NCI-H1092 treated with DMSO at 0.1 percent for 48 hours (cell line): Measurements from ENCODE around the gene MICALL2.

Experiments used
- DNase-seq: peaks from one replicate; lab custom pipeline; 2025; lab: John Stamatoyannopoulos, UW

Gene MICALL2

GRCh38 chr7:1413936-1414639 lies 45.2 kb downstream of the MICALL2 start:
- no peak for DNase-seq

GRCh38 chr7:1412322-1413261 lies 46.7 kb downstream of the MICALL2 start:
- peak; percentile 89 for DNase-seq

- no peak for DNase-seq
Observed at GRCh38 chr7:1411414-1411813, 47.9 kb downstream of the MICALL2 start.

DNA sequence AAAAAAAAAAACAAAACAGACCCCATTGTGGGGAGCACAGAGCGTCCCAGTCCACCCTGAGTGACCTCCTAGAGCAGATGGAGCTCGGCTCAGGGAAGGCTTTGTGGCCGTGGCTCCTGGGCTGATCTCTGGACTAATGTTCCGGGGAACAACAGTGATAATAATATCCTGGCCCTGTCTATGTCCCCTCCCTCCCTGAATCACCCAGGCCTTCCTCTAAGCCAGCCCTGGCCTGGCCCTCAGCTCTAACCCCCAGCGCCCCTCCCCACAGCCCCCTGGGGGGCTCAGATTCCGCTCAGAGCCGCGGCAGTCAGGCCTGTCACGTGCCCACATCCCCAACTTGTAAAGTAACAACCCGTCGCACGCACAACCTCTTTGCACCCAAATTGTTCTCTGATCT lies 48.3 kb downstream of the MICALL2 start:
- no peak for DNase-seq

DNA sequence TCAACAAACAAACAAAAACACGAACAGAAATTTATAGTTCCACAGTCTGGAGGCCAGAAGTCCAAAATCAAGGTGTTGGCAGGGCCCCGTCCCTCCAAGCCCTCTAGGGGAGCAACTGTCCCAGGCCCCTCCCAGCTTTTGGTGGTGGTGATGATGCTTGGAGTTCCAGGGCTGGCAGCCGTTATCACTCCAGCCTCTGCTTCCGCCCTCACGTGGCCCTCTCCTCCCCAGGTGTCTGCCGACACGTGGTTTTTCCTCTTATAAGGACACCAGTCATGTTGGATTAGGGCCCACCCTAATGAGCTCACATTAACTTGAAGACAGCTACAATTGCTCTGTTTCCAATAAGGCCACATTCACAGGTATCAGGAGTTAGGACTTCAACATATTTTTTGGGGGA lies 49.7 kb downstream of the MICALL2 start:
- no peak for DNase-seq

DNA sequence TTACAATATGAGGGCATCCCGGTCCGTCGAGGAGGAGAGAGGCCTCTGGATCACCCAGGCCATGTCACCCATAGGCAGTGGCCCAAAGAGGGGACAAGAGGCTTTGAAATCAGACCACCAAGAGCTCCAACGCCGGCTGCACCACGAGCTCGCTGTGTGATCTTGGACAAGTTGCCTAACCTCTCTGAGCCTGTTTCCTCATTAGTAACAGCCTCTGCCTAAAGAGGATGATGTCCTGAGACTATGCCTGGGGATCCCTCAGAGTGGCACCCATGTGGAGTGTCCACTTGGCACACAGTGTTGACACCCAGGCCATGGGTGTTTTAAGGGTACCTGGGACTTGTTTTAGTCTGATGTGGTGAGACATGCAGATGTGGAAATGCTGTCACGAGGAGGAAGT lies 50.8 kb downstream of the MICALL2 start:
- DNase-seq: no peak

GRCh38 chr7:1407892-1408291 lies 51.4 kb downstream of the MICALL2 start:
- no peak for DNase-seq

GRCh38 chr7:1404898-1405548 lies 54.2 kb downstream of the MICALL2 start:
- no peak for DNase-seq

DNA sequence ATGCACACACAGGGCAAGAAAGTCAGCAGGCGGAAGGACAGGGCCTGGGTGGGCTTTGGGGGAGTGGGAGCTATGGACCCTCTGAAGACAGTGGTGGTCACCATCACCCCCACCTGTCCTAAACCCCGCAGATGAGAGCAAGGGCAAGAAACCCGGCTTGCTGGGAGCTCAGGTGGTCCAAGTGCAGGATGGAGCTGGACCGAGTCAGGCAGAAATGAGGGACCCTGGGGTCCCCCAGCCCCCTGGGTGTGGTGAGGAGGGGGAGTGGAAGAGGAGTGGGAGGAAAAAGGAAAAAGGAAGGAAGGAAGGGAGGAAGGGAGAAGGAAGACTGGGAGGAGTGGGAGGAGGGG lies 54.8 kb downstream of the MICALL2 start:
- no peak for DNase-seq

- DNase-seq: peak; percentile 63
Observed at GRCh38 chr7:1403638-1404459, 55.4 kb downstream of the MICALL2 start.

DNA sequence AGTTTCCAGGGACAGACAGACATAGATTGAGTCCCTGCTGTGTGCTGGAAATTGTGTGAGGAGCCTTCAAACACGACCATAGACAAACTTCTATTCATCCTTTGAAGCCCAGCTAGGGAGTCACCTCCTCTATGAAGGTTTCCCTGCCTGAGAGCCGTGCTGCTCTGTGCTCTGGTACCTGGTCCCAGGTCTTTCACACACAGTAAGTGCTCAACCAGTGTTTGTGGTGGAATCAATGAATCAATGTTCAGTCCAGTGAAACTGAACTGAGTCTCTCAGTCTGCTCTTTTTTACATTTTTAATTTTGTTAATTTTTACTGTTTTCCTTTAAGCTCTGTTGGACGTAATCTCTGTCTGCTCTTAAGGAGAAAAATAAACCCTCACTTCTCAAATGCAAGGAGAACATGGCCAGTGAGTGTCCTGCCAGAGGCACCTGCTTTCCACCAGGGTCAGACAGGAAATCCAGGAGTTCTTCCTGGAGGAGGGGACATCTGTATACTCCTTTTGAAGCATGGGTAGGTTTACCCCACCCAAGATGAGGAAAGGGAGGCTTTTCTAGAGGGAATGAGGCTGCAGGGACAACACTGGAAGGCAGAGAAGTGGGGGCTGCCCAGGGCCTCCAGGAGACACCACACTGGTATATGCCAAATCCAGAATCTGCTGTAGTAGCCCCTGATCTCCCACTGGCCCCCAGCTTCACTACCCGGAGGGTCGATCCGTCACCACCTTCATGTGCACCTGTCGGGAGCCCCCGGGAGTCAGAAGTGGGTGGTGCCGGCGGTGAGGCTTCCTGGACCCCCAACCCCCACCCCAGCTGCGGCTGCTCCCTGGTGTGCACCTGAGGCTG lies 56.3 kb downstream of the MICALL2 start:
- DNase-seq: no peak

GRCh38 chr7:1402110-1402790 lies 57.0 kb downstream of the MICALL2 start:
- DNase-seq: no peak

DNA sequence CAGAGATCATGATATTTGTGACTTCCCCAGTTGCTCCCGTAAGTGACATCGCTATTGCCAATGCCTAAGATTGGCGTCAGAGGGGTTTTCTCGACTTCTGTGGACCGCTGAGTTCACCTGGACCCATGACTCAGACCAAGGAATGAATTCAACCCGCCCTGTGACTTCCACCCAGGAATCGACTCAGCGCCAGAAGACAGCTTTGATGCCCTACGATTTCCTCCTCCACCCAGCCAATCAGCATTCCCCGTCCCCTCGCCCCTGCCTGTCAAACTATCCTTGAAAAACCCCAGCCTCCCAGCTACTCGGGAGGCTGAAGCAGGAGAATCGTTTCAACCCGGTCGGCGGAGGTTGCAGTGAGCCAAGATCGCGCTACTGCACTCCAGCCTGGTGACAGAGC lies 58.3 kb downstream of the MICALL2 start:
- no peak for DNase-seq

- no peak for DNase-seq
Observed at GRCh38 chr7:1400371-1400770, 58.9 kb downstream of the MICALL2 start.

GRCh38 chr7:1397491-1398327 lies 61.6 kb downstream of the MICALL2 start:
- no peak for DNase-seq

- no peak for DNase-seq
Observed at GRCh38 chr7:1396195-1396594, 63.1 kb downstream of the MICALL2 start.

- no peak for DNase-seq
Observed at GRCh38 chr7:1395211-1396070, 63.8 kb downstream of the MICALL2 start.

DNA sequence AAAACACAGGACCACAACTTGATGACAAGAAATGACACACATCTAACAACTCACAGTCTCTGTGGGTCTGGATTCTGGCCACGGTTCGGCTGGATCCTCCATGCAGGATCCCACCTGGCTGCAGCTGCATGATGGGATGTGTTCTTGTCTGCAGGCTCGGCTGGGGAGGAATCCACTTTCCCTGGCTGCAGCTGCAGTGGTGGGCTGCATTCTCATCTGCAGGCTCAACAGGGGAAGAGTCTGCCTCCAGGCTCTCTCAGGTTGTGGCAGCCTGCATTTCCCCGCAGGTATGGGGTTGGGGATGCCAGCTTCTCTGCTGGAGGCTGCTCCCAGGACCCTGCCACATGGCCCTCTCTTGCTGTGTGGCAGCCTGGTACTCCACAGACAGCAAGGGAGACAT lies 64.9 kb downstream of the MICALL2 start:
- DNase-seq: no peak

DNA sequence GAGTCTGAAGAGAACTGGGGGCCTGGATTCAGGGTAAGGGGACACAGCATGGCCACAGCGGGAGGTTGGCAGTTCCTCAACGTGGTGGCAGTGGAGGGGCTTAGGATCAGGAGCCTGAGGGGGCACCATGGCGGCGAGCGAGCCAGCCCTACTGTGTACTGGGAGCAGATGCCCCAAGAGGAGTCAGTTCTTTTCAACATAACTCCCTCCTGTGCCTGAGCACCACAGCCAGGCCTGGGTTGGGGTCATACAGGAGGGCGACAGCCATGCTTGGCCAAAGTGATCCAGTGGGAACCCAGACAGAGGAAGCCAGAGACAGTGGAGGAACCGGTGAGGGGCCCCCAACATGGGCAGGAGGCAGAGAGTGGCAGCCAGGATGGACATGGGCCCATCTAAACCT lies 65.8 kb downstream of the MICALL2 start:
- no peak for DNase-seq
